CD8-positive, alpha-beta memory T cell (primary cell): ENCODE data around the gene HS3ST3A1. TPM values are rescaled to one million over a fixed set of nuclear protein-coding genes. Genes with fewer than 3 reads are reported as not detected.

Experiments
- CTCF ChIA-PET: fragments of 350-600 bp; sonication (Branson Sonifier 250); formaldehyde crosslinking; loops from one replicate; lab custom pipeline; 2021; ENCODE audit warnings: antibody characterized with exemption; lab: Charles Lee
- POLR2A ChIA-PET: fragments of 350-600 bp; sonication (Branson Sonifier 250); formaldehyde crosslinking; loops from one replicate; lab custom pipeline; 2021; ENCODE audit warnings: antibody characterized with exemption; lab: Charles Lee
- DNase-seq, 5 donors: peaks; one replicate each; pipeline versions ENCODE4 v3.0.0 to v3.0.0-alpha.2; 2020 to 2022; ENCODE audit warnings: mixed read lengths in 1 of 5
- H3K27ac ChIP-seq: one replicate; pipeline ENCODE4 v1.7.0; 2013; ENCODE audit warnings: low read depth, mild to moderate bottlenecking, low read length, moderate library complexity
- H3K27me3 ChIP-seq: 2 replicates; pipeline ENCODE4 v1.7.0; 2013; ENCODE audit warnings: low read length, mild to moderate bottlenecking; ENCODE audit not compliant: insufficient read depth, poor library complexity, severe bottlenecking
- H3K36me3 ChIP-seq: 2 replicates; pipeline ENCODE4 v1.7.0; 2013; ENCODE audit warnings: mild to moderate bottlenecking, low read length, moderate library complexity; ENCODE audit not compliant: insufficient read depth
- H3K4me1 ChIP-seq: 2 replicates; pipeline ENCODE4 v1.7.0; 2013; ENCODE audit warnings: mild to moderate bottlenecking, low read length, moderate library complexity; ENCODE audit not compliant: insufficient read depth
- H3K4me3 ChIP-seq: 2 replicates; pipeline ENCODE4 v1.7.0; 2013; ENCODE audit warnings: mild to moderate bottlenecking, low read length
- H3K9me3 ChIP-seq: 2 replicates; pipeline ENCODE4 v1.7.0; 2013; ENCODE audit warnings: mild to moderate bottlenecking, low read length
- H3K27ac Mint-ChIP-seq, 8 donors: one replicate each; pipeline ENCODE4 v1.8.0; 2020 to 2021; ENCODE audit warnings: mixed read lengths in 8 of 8, mild to moderate bottlenecking in 6 of 8, inconsistent platforms in 3 of 8, moderate library complexity in 3 of 8
- H3K27me3 Mint-ChIP-seq, 2 donors: one replicate each; pipeline ENCODE4 v1.8.0; 2020 to 2021; ENCODE audit warnings: mixed read lengths in 2 of 2, mild to moderate bottlenecking in 1 of 2, moderate library complexity in 1 of 2
- H3K36me3 Mint-ChIP-seq, 3 donors: one replicate each; pipeline ENCODE4 v1.8.0; 2020 to 2021; ENCODE audit warnings: mixed read lengths in 3 of 3, inconsistent platforms in 1 of 3, mild to moderate bottlenecking in 1 of 3
- H3K4me1 Mint-ChIP-seq, 3 donors: one replicate each; pipeline ENCODE4 v1.8.0; 2020 to 2021; ENCODE audit warnings: mixed read lengths in 3 of 3, inconsistent platforms in 1 of 3, mild to moderate bottlenecking in 1 of 3
- H3K4me3 Mint-ChIP-seq, 7 donors: one replicate each; pipeline ENCODE4 v1.8.0; 2020 to 2021; ENCODE audit warnings: mixed read lengths in 7 of 7, mild to moderate bottlenecking in 6 of 7, moderate library complexity in 4 of 7, inconsistent platforms in 2 of 7
- H3K9me3 Mint-ChIP-seq, 5 donors: one replicate each; pipeline ENCODE4 v1.8.0; 2020 to 2022; ENCODE audit warnings: mixed read lengths in 5 of 5, mild to moderate bottlenecking in 3 of 5, moderate library complexity in 2 of 5, inconsistent platforms in 1 of 5
- polyA plus RNA-seq: library from polyadenylated mRNA; unstranded; fragments of 300-500 nt; fragmentation: Illumina TruSeq; gene quantifications from one replicate; pipeline ENCODE4 v1.2.3, GENCODE V29; 2021
- total RNA-seq, 2 experiments: library from RNA; stranded (reverse); gene quantifications; one replicate each; pipeline ENCODE4 v1.2.3, GENCODE V29; 2021

HS3ST3A1 gene
- total and polyA plus RNA-seq, 3 experiments from 2014 or later, result 2.5 TPM; not detected in 2

GRCh38 chr17:13563866-13564265 is 37.9 kb downstream of the HS3ST3A1 start:
- POLR2A ChIA-PET, result no interaction called here
- no peaks in the 10 kb centered on the region for H3K27me3 ChIP-seq
- Mint-ChIP-seq H3K9me3 (peaks cover 0 to 6% (median 0%) of the 10 kb centered on the region in 5 donors), H3K4me1 (peaks cover 5 to 16% (median 7%) of the 10 kb centered on the region in 3 donors), H3K36me3 (no peaks in the 10 kb centered on the region), H3K4me3 (no peak overlapping the region), H3K27ac (no peak overlapping the region), H3K27me3 (peaks cover 0 to 4% of the 10 kb centered on the region in 2 donors)
- DNase-seq, result no peak
- H3K36me3 ChIP-seq, result no peaks in the 10 kb centered on the region
- CTCF ChIA-PET, result no interaction called here
- H3K4me1 ChIP-seq, result no peaks in the 10 kb centered on the region
- no peaks in the 10 kb centered on the region for H3K9me3 ChIP-seq
- H3K4me3 ChIP-seq, result no peak overlapping the region
- H3K27ac ChIP-seq, result no peak overlapping the region

DNA sequence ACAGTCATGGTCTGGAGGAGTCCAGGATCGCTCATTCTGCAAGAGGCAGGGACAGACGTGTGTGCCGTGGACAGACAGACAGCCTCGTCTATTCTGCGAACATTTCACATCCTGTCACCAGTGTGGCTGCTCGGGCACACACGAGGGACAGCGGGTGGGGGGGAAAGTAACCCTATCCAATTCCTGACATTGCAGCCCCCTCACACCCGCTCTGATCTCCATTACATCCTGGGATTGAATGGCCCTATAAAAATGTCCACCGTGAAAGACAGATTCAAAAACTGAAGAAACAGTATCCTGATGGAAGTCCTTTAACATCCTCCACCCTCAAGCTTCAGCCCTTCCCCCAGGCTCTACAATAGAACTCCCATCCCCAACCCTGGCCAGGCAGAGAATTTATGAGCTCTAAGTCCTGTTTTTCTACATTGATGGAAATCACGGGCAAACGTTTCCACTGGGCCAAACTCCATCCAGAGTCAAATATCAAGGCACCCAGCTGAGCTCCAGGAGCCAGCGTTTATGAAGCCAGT is 39.4 kb downstream of the HS3ST3A1 start:
- H3K36me3 Mint-ChIP-seq, result no peaks in the 10 kb centered on the region
- peaks cover 5 to 14% (median 7%) of the 10 kb centered on the region in 3 donors for H3K4me1 Mint-ChIP-seq
- Histone ChIP-seq H3K4me1 (no peaks in the 10 kb centered on the region), H3K9me3 (no peaks in the 10 kb centered on the region), H3K36me3 (no peaks in the 10 kb centered on the region), H3K4me3 (no peak overlapping the region), H3K27ac (no peak overlapping the region), H3K27me3 (no peaks in the 10 kb centered on the region)
- ChIA-PET CTCF (no interaction called here), POLR2A (no interaction called here)
- DNase-seq, result no peak
- peaks cover 0 to 5% (median 0%) of the 10 kb centered on the region in 5 donors for H3K9me3 Mint-ChIP-seq
- no peak overlapping the region for H3K4me3 Mint-ChIP-seq
- H3K27me3 Mint-ChIP-seq, result peaks cover 0 to 4% of the 10 kb centered on the region in 2 donors
- H3K27ac Mint-ChIP-seq, result no peak overlapping the region

DNA sequence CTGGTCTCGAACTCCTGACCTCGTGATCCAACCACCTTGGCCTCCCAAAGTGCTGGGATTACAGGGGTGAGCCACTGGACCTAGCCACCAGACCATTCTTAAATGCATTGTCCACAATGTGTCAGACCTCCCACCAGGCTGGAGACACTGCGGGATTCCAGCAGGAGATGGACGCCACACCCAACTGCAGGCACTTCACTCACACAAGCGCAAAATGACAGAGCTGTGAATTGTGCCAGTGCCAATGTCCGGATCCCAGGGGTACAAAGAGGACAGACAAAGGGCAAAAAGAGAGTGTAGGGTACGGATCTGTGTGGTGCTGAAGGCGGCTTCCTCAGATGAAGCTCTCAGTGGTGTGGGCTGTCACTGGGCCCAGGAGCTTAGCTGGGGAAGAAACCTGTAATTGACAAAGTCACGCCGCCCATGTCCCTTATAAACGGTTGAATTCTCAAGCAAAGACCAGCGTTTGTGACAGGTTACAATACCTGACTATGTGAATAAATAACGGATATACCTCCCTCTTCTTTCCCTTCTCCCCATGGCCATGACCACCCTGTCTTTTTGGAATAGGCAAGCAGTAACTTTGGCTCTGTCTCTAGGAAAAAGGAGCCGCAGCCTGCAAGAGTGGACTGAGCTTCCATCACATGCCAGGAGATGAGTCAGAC is 40.0 kb downstream of the HS3ST3A1 start:
- Mint-ChIP-seq H3K4me3 (no peak overlapping the region), H3K27me3 (peaks cover 0 to 4% of the 10 kb centered on the region in 2 donors), H3K36me3 (no peaks in the 10 kb centered on the region), H3K4me1 (peaks cover 4 to 8% (median 7%) of the 10 kb centered on the region in 3 donors), H3K9me3 (no peaks in the 10 kb centered on the region), H3K27ac (no peak overlapping the region)
- no peak overlapping the region for H3K27ac ChIP-seq
- DNase-seq, result no peak
- no peaks in the 10 kb centered on the region for H3K9me3 ChIP-seq
- H3K4me1 ChIP-seq, result no peaks in the 10 kb centered on the region
- H3K27me3 ChIP-seq, result no peaks in the 10 kb centered on the region
- ChIA-PET POLR2A (no interaction called here), CTCF (no interaction called here)
- H3K36me3 ChIP-seq, result no peaks in the 10 kb centered on the region
- no peak overlapping the region for H3K4me3 ChIP-seq

GRCh38 chr17:13560935-13561334 is 40.8 kb downstream of the HS3ST3A1 start:
- Mint-ChIP-seq H3K27ac (no peak overlapping the region), H3K4me1 (no peaks in the 10 kb centered on the region), H3K4me3 (no peak overlapping the region), H3K36me3 (no peaks in the 10 kb centered on the region), H3K9me3 (no peaks in the 10 kb centered on the region), H3K27me3 (peaks cover 0 to 4% of the 10 kb centered on the region in 2 donors)
- Histone ChIP-seq H3K27me3 (no peaks in the 10 kb centered on the region), H3K4me3 (no peak overlapping the region), H3K36me3 (no peaks in the 10 kb centered on the region), H3K27ac (no peak overlapping the region), H3K4me1 (no peaks in the 10 kb centered on the region), H3K9me3 (no peaks in the 10 kb centered on the region)
- CTCF ChIA-PET, result no interaction called here
- POLR2A ChIA-PET, result no interaction called here
- no peak for DNase-seq

GRCh38 chr17:13558588-13558987 is 43.1 kb downstream of the HS3ST3A1 start:
- H3K9me3 Mint-ChIP-seq, result no peaks in the 10 kb centered on the region
- peaks cover 5 to 6% of the 10 kb centered on the region in 2 donors for H3K27me3 Mint-ChIP-seq
- H3K27ac Mint-ChIP-seq, result no peak overlapping the region

DNA sequence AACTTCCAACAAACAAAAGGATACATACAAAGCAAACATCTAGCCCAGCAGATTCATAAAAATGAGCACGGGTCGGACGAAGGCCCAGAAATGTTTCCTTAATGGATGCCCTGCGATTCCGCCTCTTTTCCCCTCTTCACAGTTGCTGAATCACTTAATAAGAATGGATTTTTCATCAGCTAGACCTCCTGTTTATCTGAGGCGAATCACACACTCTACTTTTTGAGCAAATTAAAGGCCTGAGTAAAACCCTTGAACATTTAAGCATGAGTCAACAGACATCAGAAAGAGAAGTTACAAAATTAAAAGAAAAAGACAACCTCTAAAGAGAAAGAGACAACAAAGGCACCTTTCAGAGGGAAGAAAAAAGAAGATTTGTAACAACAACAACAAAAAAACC is 44.7 kb downstream of the HS3ST3A1 start:
- H3K27me3 ChIP-seq, result no peaks in the 10 kb centered on the region
- Mint-ChIP-seq H3K27me3 (peaks cover 2 to 5% of the 10 kb centered on the region in 2 donors), H3K9me3 (no peaks in the 10 kb centered on the region), H3K4me3 (no peak overlapping the region), H3K4me1 (no peaks in the 10 kb centered on the region), H3K27ac (no peak overlapping the region), H3K36me3 (no peaks in the 10 kb centered on the region)
- no peaks in the 10 kb centered on the region for H3K9me3 ChIP-seq
- no peaks in the 10 kb centered on the region for H3K36me3 ChIP-seq
- ChIA-PET POLR2A (no interaction called here), CTCF (no interaction called here)
- H3K27ac ChIP-seq, result no peak overlapping the region
- no peak overlapping the region for H3K4me3 ChIP-seq
- no peaks in the 10 kb centered on the region for H3K4me1 ChIP-seq
- no peak for DNase-seq

More at GRCh38 chr17:13558588-13558987, 43.1 kb downstream of the HS3ST3A1 start:
- Mint-ChIP-seq H3K4me1 (no peaks in the 10 kb centered on the region), H3K36me3 (no peaks in the 10 kb centered on the region), H3K4me3 (no peak overlapping the region)
- Histone ChIP-seq H3K4me3 (no peak overlapping the region), H3K4me1 (no peaks in the 10 kb centered on the region), H3K36me3 (no peaks in the 10 kb centered on the region), H3K27me3 (no peaks in the 10 kb centered on the region), H3K27ac (no peak overlapping the region), H3K9me3 (no peaks in the 10 kb centered on the region)
- ChIA-PET CTCF (no interaction called here), POLR2A (no interaction called here)
- DNase-seq, result no peak

DNA sequence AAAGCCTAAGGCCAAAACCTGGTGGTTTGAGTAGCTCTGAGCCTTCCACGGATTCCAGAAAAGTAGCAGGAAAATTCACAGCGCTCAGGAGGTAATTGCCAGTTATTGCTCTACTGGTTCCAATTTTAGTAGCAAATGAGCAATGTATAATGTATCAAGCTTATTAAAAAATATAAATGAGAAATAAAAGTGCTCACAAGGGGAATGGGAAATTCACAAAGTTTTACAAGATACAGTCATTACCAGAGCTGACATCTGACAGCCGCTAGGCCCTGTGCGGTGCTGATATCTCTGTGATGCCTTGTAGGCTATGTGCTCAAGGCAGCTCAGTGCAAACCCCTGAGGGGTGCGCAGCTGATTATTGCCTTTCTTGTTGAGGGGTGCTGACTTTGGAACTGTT is 47.5 kb downstream of the HS3ST3A1 start:
- no peaks in the 10 kb centered on the region for H3K4me1 Mint-ChIP-seq
- H3K27me3 ChIP-seq, result no peaks in the 10 kb centered on the region
- H3K27me3 Mint-ChIP-seq, result peaks cover 4 to 5% of the 10 kb centered on the region in 2 donors
- no peak overlapping the region for H3K27ac Mint-ChIP-seq
- ChIA-PET CTCF (interaction anchor here (0.9 kb wide), 1 partner anchor 32 kb away, joined by 3 read pairs; no protein-coding TSS in a partner anchor), POLR2A (no interaction called here)
- no peak overlapping the region for H3K4me3 ChIP-seq
- H3K4me3 Mint-ChIP-seq, result no peak overlapping the region
- no peaks in the 10 kb centered on the region for H3K36me3 ChIP-seq
- H3K4me1 ChIP-seq, result no peaks in the 10 kb centered on the region
- peaks cover 0 to 5% (median 2%) of the 10 kb centered on the region in 5 donors for H3K9me3 Mint-ChIP-seq
- no peaks in the 10 kb centered on the region for H3K36me3 Mint-ChIP-seq
- DNase-seq, result no peak
- H3K9me3 ChIP-seq, result no peaks in the 10 kb centered on the region
- no peak overlapping the region for H3K27ac ChIP-seq

DNA sequence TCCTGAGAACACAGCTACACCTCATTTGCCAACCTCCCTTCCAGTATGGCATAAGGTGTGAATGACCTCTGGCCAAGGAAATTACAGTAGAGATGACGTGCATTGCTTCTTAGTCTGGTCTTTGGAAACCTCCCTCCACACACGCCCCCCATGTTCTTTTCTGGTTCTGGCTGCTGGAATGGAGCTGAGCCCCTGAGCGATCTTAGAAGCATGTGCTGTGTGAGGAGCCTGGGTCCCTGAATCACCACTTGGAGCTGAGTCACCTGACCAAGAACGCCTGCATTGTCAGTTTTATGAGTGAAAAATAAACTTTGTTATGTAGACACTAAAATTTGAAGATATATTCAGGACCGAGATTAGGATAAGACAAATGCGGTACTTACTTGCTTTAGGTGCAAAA is 51.4 kb downstream of the HS3ST3A1 start:
- ChIA-PET CTCF (no interaction called here), POLR2A (no interaction called here)
- Mint-ChIP-seq H3K36me3 (no peaks in the 10 kb centered on the region), H3K27me3 (peaks cover 8 to 12% of the 10 kb centered on the region in 2 donors), H3K4me3 (no peak overlapping the region), H3K4me1 (no peaks in the 10 kb centered on the region), H3K27ac (no peak overlapping the region), H3K9me3 (peaks cover 0 to 8% (median 2%) of the 10 kb centered on the region in 5 donors)
- Histone ChIP-seq H3K4me3 (no peak overlapping the region), H3K27me3 (no peaks in the 10 kb centered on the region), H3K4me1 (no peaks in the 10 kb centered on the region), H3K27ac (no peak overlapping the region), H3K9me3 (no peaks in the 10 kb centered on the region), H3K36me3 (no peaks in the 10 kb centered on the region)
- DNase-seq, result no peak
